Stimulated activated CD8-positive, alpha-beta memory T cell treated with anti-CD3 and anti-CD28 coated beads, Interleukin-15, amount 100 ng/mL, for 1 hour (primary cell): Measurements from ENCODE around the gene PYGM.
"Not testable (repeated sequence)": the region's sequence is repeated elsewhere in the genome, so short reads cannot be mapped to it uniquely, and the experiment has no call there.

Experiments used
- DNase-seq: peaks from one replicate; pipeline ENCODE4 v3.0.0-alpha.2; 2020; ENCODE audit warnings: low read depth

The PYGM gene

GRCh38 chr11:64716473-64717267 is 43.1 kb downstream of the PYGM start:
- no peak for DNase-seq

GRCh38 chr11:64715756-64716472 is 43.9 kb downstream of the PYGM start:
- DNase-seq, result no peak

GRCh38 chr11:64715110-64715509 is 44.7 kb downstream of the PYGM start:
- DNase-seq, result no peak

GRCh38 chr11:64714666-64715065 is 45.1 kb downstream of the PYGM start:
- no peak for DNase-seq

GRCh38 chr11:64713781-64714363 is 45.9 kb downstream of the PYGM start:
- no peak for DNase-seq

GRCh38 chr11:64713016-64713707 is 46.6 kb downstream of the PYGM start:
- no peak for DNase-seq

- no peak for DNase-seq
Measured at GRCh38 chr11:64712430-64713015, 47.3 kb downstream of the PYGM start.

- no peak for DNase-seq
Measured at GRCh38 chr11:64711956-64712362, 47.8 kb downstream of the PYGM start.

GRCh38 chr11:64711138-64711955 is 48.4 kb downstream of the PYGM start:
- no peak for DNase-seq

GRCh38 chr11:64710418-64711137 is 49.2 kb downstream of the PYGM start:
- DNase-seq, result no peak

- no peak for DNase-seq
Measured at GRCh38 chr11:64705501-64705900, 54.3 kb downstream of the PYGM start.

- DNase-seq, result no peak
Measured at GRCh38 chr11:64703048-64703447, 56.7 kb downstream of the PYGM start.

- DNase-seq, result not testable (repeated sequence)
Measured at GRCh38 chr11:64701956-64702355, 57.8 kb downstream of the PYGM start.

GRCh38 chr11:64698427-64698826 is 61.3 kb downstream of the PYGM start:
- DNase-seq, result no peak

- no peak for DNase-seq
Measured at GRCh38 chr11:64697663-64698375, 62.0 kb downstream of the PYGM start.
